Measurements from ENCODE around the gene BLVRB.

GRCh38 chr19:40442328-40443130 lies 23.0 kb downstream of the BLVRB start:
- no peak for TF ChIP-seq CTCF (IDR thresholded peaks at IDR 0.05)
- TF ChIP-seq POLR2A (IDR thresholded peaks at IDR 0.05): no peak

Measured in breast epithelium (tissue), 3 donors.